Measurements from ENCODE around the gene KCNJ1. TPM values are rescaled to one million over a fixed set of nuclear protein-coding genes. Genes with fewer than 3 reads are reported as not detected.

The KCNJ1 gene
- total RNA-seq, 1 experiment from 2014 or later: not detected

GRCh38 chr11:128790196-128790595 lies 76.9 kb downstream of the KCNJ1 start:
- Histone ChIP-seq H3K27me3 (ENCODE audit: insufficient read depth, low read depth) (peaks cover 28% of the 10 kb centered on the region; the same call in 1 of the 2 replicates), H3K36me3 (ENCODE audit: low read depth) (no peaks in the 10 kb centered on the region), H3F3A (ENCODE audit: insufficient read depth, low read depth) (no peaks in the 10 kb centered on the region), H4K20me1 (ENCODE audit: insufficient read depth) (no peaks in the 10 kb centered on the region), H3K4me1 (replicated peaks; ENCODE audit: insufficient read depth) (no peaks in the 10 kb centered on the region), H3K9me2 (ENCODE audit: insufficient read depth) (no peaks in the 10 kb centered on the region), H2AFZ (no peak overlapping the region), H3K4me3 (no peak overlapping the region), H3K4me2 (no peak overlapping the region), H3K9me3 (ENCODE audit: insufficient read depth, low read depth) (no peaks in the 10 kb centered on the region), H3K27ac (no peak overlapping the region), H3K79me2 (ENCODE audit: low read depth) (no peaks in the 10 kb centered on the region)
- TF ChIP-seq CTCF (conservative IDR thresholded peaks at IDR 0.05) (no peak), EZH2 (IDR thresholded peaks at IDR 0.05; ENCODE audit: low read depth) (no peak)
- intact Hi-C loops (cut with micrococcal nuclease; ENCODE audit: unreplicated experiment): no loop called here
- ChIA-PET POLR2A (ENCODE audit: unreplicated experiment) (interaction anchor here (0.5 kb wide), 1 partner anchor 330 kb away, joined by 3 read pairs; no protein-coding TSS in a partner anchor), CTCF (no interaction called here)
- BruUV-seq (replicated peaks): no TSS peak
- DNase-seq: no peak

- TF ChIP-seq CTCF (conservative IDR thresholded peaks at IDR 0.05): no peak
- no peak for TF ChIP-seq EZH2 (IDR thresholded peaks at IDR 0.05; ENCODE audit: low read depth)
- no peak overlapping the region for H3K27ac ChIP-seq
- DNase-seq: no peak
- H3K4me3 ChIP-seq: no peak overlapping the region
- H3K4me2 ChIP-seq: no peak overlapping the region
- ChIA-PET POLR2A (ENCODE audit: unreplicated experiment) (no interaction called here), CTCF (no interaction called here)
- H3K36me3 ChIP-seq (ENCODE audit: low read depth): no peaks in the 10 kb centered on the region
- no peak overlapping the region for H2AFZ ChIP-seq
- H3K4me1 ChIP-seq (replicated peaks; ENCODE audit: insufficient read depth): no peaks in the 10 kb centered on the region
- no peaks in the 10 kb centered on the region for H4K20me1 ChIP-seq (ENCODE audit: insufficient read depth)
- H3K27me3 ChIP-seq (ENCODE audit: insufficient read depth, low read depth): peaks cover 34% of the 10 kb centered on the region; the same call in 1 of the 2 replicates
- H3K79me2 ChIP-seq (ENCODE audit: low read depth): no peaks in the 10 kb centered on the region
- no TSS peak for BruUV-seq (replicated peaks)
- H3K9me3 ChIP-seq (ENCODE audit: insufficient read depth, low read depth): no peaks in the 10 kb centered on the region
- no peaks in the 10 kb centered on the region for H3K9me2 ChIP-seq (ENCODE audit: insufficient read depth)
- H3F3A ChIP-seq (ENCODE audit: insufficient read depth, low read depth): no peaks in the 10 kb centered on the region
- intact Hi-C loops (cut with micrococcal nuclease; ENCODE audit: unreplicated experiment): no loop called here
Observed at GRCh38 chr11:128789497-128790150, 77.5 kb downstream of the KCNJ1 start.

Other genes with a start within 250 kb of the KCNJ1 start
- gene FLI1, start 173.2 kb downstream of the KCNJ1 start, total RNA-seq (2021): 2.8 and 3.6 TPM in 2 replicates
- 0.11 TPM in 1 of 2 replicates, not detected in the other for gene KCNJ5, start 24.1 kb upstream of the KCNJ1 start, total RNA-seq (2021)
- gene TP53AIP1, start 75.6 kb upstream of the KCNJ1 start, total RNA-seq (2021): not detected in 2 replicates

Measured in PC-9 (cell line).